OCI-LY7 (cell line): ENCODE measurements around the gene PTGR1.

Experiments used
- EZH2phosphoT487 ChIP-seq: fragments of 200-600 bp; sonication (generic); IDR thresholded peaks from 2 replicates; pipeline ENCODE4 v1.6.1; 2018; ENCODE audit warnings: low read depth, borderline replicate concordance, mild to moderate bottlenecking, mixed run types, antibody characterized with exemption, low read length, moderate library complexity, mixed read lengths
- TF ChIP-seq, protein P1 (sequence below): fragments of 200-600 bp; sonication (generic); conservative IDR thresholded peaks from 2 replicates; pipeline ENCODE4 v1.5.1; 2014; ENCODE audit warnings: mild to moderate bottlenecking, antibody characterized with exemption, low read length, moderate library complexity, mixed read lengths

GRCh38 chr9:111648066-111648465 is 48.6 kb upstream of the PTGR1 start:
- TF ChIP-seq, protein P1, sequence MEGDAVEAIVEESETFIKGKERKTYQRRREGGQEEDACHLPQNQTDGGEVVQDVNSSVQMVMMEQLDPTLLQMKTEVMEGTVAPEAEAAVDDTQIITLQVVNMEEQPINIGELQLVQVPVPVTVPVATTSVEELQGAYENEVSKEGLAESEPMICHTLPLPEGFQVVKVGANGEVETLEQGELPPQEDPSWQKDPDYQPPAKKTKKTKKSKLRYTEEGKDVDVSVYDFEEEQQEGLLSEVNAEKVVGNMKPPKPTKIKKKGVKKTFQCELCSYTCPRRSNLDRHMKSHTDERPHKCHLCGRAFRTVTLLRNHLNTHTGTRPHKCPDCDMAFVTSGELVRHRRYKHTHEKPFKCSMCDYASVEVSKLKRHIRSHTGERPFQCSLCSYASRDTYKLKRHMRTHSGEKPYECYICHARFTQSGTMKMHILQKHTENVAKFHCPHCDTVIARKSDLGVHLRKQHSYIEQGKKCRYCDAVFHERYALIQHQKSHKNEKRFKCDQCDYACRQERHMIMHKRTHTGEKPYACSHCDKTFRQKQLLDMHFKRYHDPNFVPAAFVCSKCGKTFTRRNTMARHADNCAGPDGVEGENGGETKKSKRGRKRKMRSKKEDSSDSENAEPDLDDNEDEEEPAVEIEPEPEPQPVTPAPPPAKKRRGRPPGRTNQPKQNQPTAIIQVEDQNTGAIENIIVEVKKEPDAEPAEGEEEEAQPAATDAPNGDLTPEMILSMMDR: no peak
- TF ChIP-seq EZH2phosphoT487: no peak
